Measurements from ENCODE around the gene IL1RAPL2. TPM values are rescaled to one million over a fixed set of nuclear protein-coding genes. Genes with fewer than 3 reads are reported as not detected.

The IL1RAPL2 gene
- total and polyA plus RNA-seq, 2 of the 4 experiments (the other 2 are of a cell fraction), result 0.03 TPM; not detected in 1

GRCh38 chrX:104995546-104995945, 429.5 kb downstream of the IL1RAPL2 start:
- Histone ChIP-seq H2BK5ac (ENCODE audit: low read depth, low read length, poor library complexity, severe bottlenecking) (no peak overlapping the region), H2BK20ac (ENCODE audit: low read depth, low read length) (no peak overlapping the region), H4K20me1 (ENCODE audit: insufficient read depth, low read length) (no peaks in the 10 kb centered on the region), H3K14ac (replicated peaks; ENCODE audit: low read depth, low read length) (no peak overlapping the region), H3K27ac (ENCODE audit: insufficient read depth, low read length) (no peak overlapping the region), H3K4me3 (ENCODE audit: insufficient read depth, low read depth, low read length) (no peak overlapping the region), H3K4me1 (ENCODE audit: control insufficient read depth, insufficient read depth, low read length) (no peaks in the 10 kb centered on the region), H3K4me2 (ENCODE audit: low read depth, low read length) (no peak overlapping the region), H2BK15ac (ENCODE audit: low read depth, low read length) (no peak overlapping the region), H3K9me3 (ENCODE audit: control insufficient read depth, insufficient read depth, low read length) (no peaks in the 10 kb centered on the region), H3K18ac (ENCODE audit: low read depth, low read length) (no peak overlapping the region), H2BK120ac (ENCODE audit: low read depth, low read length) (no peak overlapping the region), H3K23ac (ENCODE audit: low read depth, low read length) (no peak overlapping the region), H4K8ac (ENCODE audit: low read depth in 2 of 2, low read length in 2 of 2) (no peak overlapping the region), H3K56ac (ENCODE audit: extremely low read depth, insufficient read depth, low read length) (no peak overlapping the region), H3K9me1 (ENCODE audit: insufficient read depth, low read length) (no peaks in the 10 kb centered on the region), H3K27me3 (ENCODE audit: control insufficient read depth, insufficient read depth, low read length) (no peaks in the 10 kb centered on the region; the same call in 1 of the 2 replicates), H3K9ac (ENCODE audit: low read depth, low read length) (no peak overlapping the region), H2AK9ac (replicated peaks; ENCODE audit: low read depth, low read length, poor library complexity) (no peak overlapping the region), H2AK5ac (ENCODE audit: low read depth, low read length) (no peak overlapping the region), H4K5ac (ENCODE audit: low read depth, low read length) (no peak overlapping the region), H3K79me1 (ENCODE audit: low read depth in 1 of 2, low read length in 2 of 2) (no peaks in the 10 kb centered on the region), H4K91ac (ENCODE audit: insufficient read depth, low read depth, low read length) (no peak overlapping the region), H2AFZ (replicated peaks; ENCODE audit: low read length, poor library complexity) (no peak overlapping the region), H3K4ac (ENCODE audit: low read depth, low read length) (no peak overlapping the region), H3K36me3 (ENCODE audit: control insufficient read depth, insufficient read depth, low read length) (no peaks in the 10 kb centered on the region)
- ATAC-seq (ENCODE audit: low read depth) (no peak), DNase-seq (no peak)
- no TSS peak for BruUV-seq (replicated peaks)
- in situ Hi-C loops (cut with MboI; ENCODE audit: low sequenced_read_pairs) (no loop called here), intact Hi-C loops (cut with micrococcal nuclease) (no loop called here), dilution Hi-C loops (cut with HindIII; ENCODE audit: low sequenced_read_pairs, unreplicated experiment) (no loop called here)
- ChIA-PET CTCF (no interaction called here), POLR2A (ENCODE audit: unreplicated experiment) (no interaction called here)
- no peak for TF ChIP-seq CHD1 (IDR thresholded peaks at IDR 0.05; ENCODE audit: low read depth, low read length)
- no peak for TF ChIP-seq RAD21 (IDR thresholded peaks at IDR 0.05; ENCODE audit: low read length)
- no peak for TF ChIP-seq NFE2L2 (IDR thresholded peaks at IDR 0.05; ENCODE audit: low read depth, low read length)
- no peak for TF ChIP-seq POLR2A (IDR thresholded peaks at IDR 0.05; ENCODE audit: low read depth, low read length)
- TF ChIP-seq SMC3 (IDR thresholded peaks at IDR 0.05; ENCODE audit: low read depth, low read length), result no peak
- TF ChIP-seq MXI1 (IDR thresholded peaks at IDR 0.05; ENCODE audit: borderline replicate concordance, low read depth, low read length), result no peak
- no peak for TF ChIP-seq MAFK (IDR thresholded peaks at IDR 0.05; ENCODE audit: low read depth, low read length)
- TF ChIP-seq ELK1 (IDR thresholded peaks at IDR 0.05; ENCODE audit: borderline replicate concordance, low read depth, low read length), result no peak
- TF ChIP-seq CEBPB (IDR thresholded peaks at IDR 0.05; ENCODE audit: low read depth, low read length), result no peak
- no peak for TF ChIP-seq RFX5 (IDR thresholded peaks at IDR 0.05; ENCODE audit: low read depth, low read length)
- TF ChIP-seq FOS (IDR thresholded peaks at IDR 0.05; ENCODE audit: low read depth, low read length), result no peak
- TF ChIP-seq CTCF (conservative IDR thresholded peaks at IDR 0.05; ENCODE audit: low read depth, low read length), result no peak
